Mononuclear cell (primary cell): ENCODE measurements around the gene GABBR2. TPM values are rescaled to one million over a fixed set of nuclear protein-coding genes. Genes with fewer than 3 reads are reported as not detected.

Experiments
- H3K27me3 ChIP-seq: 2 replicates; pipeline ENCODE4 v1.6.0; 2011; ENCODE audit warnings: low read length, control low read depth; ENCODE audit not compliant: insufficient read depth
- H3K4me1 ChIP-seq: 2 replicates; pipeline ENCODE4 v1.5.1; 2011; ENCODE audit warnings: mild to moderate bottlenecking, low read length, control low read depth; ENCODE audit not compliant: insufficient read depth
- H3K4me3 ChIP-seq: 2 replicates; pipeline ENCODE4 v1.5.1; 2011; ENCODE audit warnings: mild to moderate bottlenecking, low read length, moderate library complexity
- H3K9me3 ChIP-seq: 2 replicates; pipeline ENCODE4 v1.5.1; 2011; ENCODE audit warnings: low read depth, mild to moderate bottlenecking, control low read depth, low read length
- total RNA-seq: library from RNA; depleted of rRNA; stranded (reverse); fragments of >200 nt; gene quantifications from one replicate; pipeline ENCODE4 v1.2.3, GENCODE V29; 2012

Gene GABBR2
- total RNA-seq, 1 donor = under 0.01 TPM

- Histone ChIP-seq H3K27me3 (no peaks in the 10 kb centered on the region), H3K9me3 (no peaks in the 10 kb centered on the region), H3K4me3 (no peak overlapping the region), H3K4me1 (no peaks in the 10 kb centered on the region)
Measured at GRCh38 chr9:98432134-98432533, 276.6 kb downstream of the GABBR2 start.

DNA sequence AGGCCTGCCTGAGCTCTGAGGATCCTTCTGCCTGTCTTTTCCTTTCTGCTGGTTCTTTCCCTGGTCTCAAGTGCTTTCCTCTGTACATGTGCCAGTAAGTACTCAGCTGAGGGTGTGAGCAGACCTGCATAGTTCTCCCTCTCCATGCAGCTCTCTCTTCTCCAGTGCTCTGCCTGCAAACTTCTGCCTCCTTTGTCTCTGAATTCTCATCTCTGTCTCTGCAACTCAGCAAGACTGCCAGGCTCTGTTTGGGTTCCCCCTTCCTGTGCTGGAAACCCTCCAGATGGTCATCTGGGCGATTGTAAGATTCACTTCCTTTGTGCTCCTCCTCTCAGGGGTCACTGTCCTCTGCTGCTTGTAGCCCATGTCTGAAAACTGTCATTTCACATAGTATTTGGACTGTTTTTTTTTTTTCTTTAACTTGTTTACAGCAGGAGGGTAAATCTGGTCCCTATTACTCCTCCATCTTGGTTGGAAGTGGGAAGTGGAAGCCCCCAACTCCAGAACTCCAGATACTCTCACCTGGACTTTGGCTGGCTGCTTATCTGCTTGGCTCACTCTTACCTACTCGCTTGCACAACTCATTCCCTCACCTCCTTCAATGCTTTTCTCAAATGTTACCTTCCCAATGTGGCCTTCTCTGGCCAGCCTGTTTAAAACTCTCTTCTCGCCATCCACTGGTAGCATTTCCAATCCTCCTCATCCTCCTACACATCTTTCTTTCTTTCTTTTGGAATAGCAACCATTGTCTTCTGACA is 278.0 kb downstream of the GABBR2 start:
- Histone ChIP-seq H3K27me3 (no peaks in the 10 kb centered on the region), H3K9me3 (no peaks in the 10 kb centered on the region), H3K4me3 (no peak overlapping the region), H3K4me1 (no peaks in the 10 kb centered on the region)

DNA sequence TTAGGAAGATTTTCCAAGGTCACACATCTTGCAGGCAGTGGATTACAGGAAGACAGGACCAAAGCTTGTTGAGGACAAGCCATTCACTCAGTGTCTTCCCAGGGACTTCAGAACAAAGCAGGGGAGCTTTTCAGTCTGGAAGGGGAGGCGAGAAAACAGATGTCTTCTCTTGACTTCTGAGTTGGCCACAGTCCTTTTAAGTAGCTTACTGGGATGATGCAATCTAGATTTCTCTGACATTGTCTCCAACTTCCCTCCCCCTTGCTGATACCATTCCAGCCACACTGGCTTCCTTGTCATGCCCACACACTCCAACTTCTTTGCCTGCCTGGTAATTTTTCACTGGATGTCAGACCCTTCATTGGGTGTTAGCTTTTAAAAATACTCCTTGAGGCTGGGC is 279.1 kb downstream of the GABBR2 start:
- Histone ChIP-seq H3K4me1 (no peaks in the 10 kb centered on the region), H3K27me3 (no peaks in the 10 kb centered on the region), H3K4me3 (no peak overlapping the region), H3K9me3 (no peaks in the 10 kb centered on the region)

GRCh38 chr9:98428454-98428853 is 280.3 kb downstream of the GABBR2 start:
- Histone ChIP-seq H3K4me1 (no peaks in the 10 kb centered on the region), H3K27me3 (no peaks in the 10 kb centered on the region), H3K9me3 (no peaks in the 10 kb centered on the region), H3K4me3 (no peak overlapping the region)

- Histone ChIP-seq H3K9me3 (no peaks in the 10 kb centered on the region), H3K27me3 (no peaks in the 10 kb centered on the region), H3K4me3 (no peak overlapping the region), H3K4me1 (no peaks in the 10 kb centered on the region)
Measured at GRCh38 chr9:98427491-98427890, 281.2 kb downstream of the GABBR2 start.

GRCh38 chr9:98425079-98425478 is 283.7 kb downstream of the GABBR2 start:
- Histone ChIP-seq H3K27me3 (no peaks in the 10 kb centered on the region), H3K4me1 (no peaks in the 10 kb centered on the region)

DNA sequence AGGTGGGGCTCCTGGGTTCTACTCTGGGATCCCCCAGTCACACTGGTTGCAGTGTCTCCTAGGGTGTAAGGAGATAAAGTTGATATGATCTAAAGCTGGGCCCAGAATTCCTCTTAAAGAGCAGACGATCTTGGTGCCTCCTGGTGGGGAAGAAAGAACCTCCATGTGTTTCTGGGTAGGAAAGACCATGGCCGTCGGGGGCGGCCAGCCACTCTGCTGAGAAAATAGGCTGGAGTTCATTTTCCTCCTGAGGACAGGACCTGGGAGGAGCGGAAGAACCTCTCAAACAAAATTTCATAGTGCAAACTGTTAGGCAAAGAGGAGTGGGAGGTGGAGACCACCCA is 289.5 kb downstream of the GABBR2 start:
- Histone ChIP-seq H3K9me3 (no peaks in the 10 kb centered on the region), H3K4me1 (no peaks in the 10 kb centered on the region), H3K27me3 (no peaks in the 10 kb centered on the region), H3K4me3 (no peak overlapping the region)

More at GRCh38 chr9:98425079-98425478, 283.7 kb downstream of the GABBR2 start:
- Histone ChIP-seq H3K4me3 (no peak overlapping the region), H3K9me3 (no peaks in the 10 kb centered on the region)

GRCh38 chr9:98418578-98419259 is 290.0 kb downstream of the GABBR2 start:
- no peak overlapping the region for H3K4me3 ChIP-seq
- H3K27me3 ChIP-seq = no peaks in the 10 kb centered on the region
- H3K9me3 ChIP-seq = no peaks in the 10 kb centered on the region
- H3K4me1 ChIP-seq = no peaks in the 10 kb centered on the region

DNA sequence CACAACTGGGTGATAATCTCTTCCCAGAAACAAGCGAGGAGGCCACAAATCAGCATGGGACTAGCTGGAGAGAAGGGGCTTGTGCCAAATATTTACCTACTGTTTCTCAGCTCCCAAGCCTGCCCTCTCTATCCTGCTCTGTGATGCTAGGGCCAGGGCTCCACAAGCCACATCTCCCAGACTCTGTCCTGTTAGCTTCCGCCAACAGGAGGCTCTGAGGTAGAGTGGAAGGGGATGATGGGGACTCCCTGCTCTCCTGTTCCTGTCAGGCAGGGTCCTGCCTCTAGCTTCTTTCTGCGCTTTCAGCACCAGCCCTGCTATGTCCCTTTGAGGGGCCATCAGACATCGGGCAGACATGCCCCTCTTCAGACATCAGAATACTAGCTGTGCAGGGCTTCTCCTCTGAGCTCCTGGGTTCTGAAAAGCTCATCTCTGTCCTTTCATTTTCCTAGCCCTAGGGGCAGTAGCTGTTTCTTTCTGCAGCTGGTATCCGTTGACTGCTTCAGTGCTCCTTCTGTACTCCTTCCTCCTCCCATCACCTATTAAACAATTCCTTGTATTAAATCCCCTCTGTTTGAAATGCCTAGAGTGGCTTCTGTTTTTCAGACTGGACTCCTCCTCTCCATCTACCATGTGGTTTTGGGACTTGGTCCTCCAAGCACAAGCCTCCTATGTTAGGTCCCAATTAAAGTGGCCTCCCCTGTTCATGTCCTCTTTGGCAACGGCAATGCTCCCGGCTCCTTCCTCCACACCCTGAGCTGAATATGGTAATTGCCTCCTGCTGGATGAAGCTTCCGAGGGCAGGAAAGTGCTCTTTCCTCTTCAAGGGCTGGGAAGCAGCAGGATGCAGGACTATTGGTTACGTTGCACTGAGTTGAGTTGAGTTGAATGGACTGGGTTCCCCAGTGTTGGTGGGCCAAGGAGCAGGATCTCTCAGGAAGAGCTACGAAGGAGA is 292.2 kb downstream of the GABBR2 start:
- H3K9me3 ChIP-seq = no peaks in the 10 kb centered on the region
- H3K4me1 ChIP-seq = no peaks in the 10 kb centered on the region
- no peaks in the 10 kb centered on the region for H3K27me3 ChIP-seq
- no peak overlapping the region for H3K4me3 ChIP-seq

DNA sequence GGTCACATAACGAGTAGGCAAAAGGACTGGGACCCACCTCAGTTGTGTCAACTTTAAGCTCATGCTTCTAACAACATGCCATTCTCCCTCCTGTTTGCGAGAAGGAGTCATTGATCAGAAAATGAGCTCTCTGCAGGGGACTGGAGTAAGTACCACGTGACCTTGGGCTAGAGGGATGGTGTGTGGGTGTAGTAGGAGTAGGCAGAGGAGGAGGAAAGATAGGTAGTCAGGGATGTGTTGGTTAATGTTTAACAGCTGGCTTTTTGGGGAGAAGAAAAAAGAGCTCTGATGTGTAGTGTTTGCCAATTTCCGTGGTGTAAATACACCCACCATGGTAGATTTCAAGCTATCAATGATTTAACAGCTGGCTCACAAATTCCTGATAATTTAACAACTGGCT is 293.0 kb downstream of the GABBR2 start:
- Histone ChIP-seq H3K27me3 (no peaks in the 10 kb centered on the region), H3K9me3 (no peaks in the 10 kb centered on the region), H3K4me3 (no peak overlapping the region), H3K4me1 (no peaks in the 10 kb centered on the region)

GRCh38 chr9:98413084-98413483 is 295.7 kb downstream of the GABBR2 start:
- Histone ChIP-seq H3K4me3 (no peak overlapping the region), H3K27me3 (no peaks in the 10 kb centered on the region), H3K9me3 (no peaks in the 10 kb centered on the region), H3K4me1 (no peaks in the 10 kb centered on the region)

GRCh38 chr9:98412101-98412842 is 296.5 kb downstream of the GABBR2 start:
- no peak overlapping the region for H3K4me3 ChIP-seq
- H3K9me3 ChIP-seq = no peaks in the 10 kb centered on the region
- no peaks in the 10 kb centered on the region for H3K27me3 ChIP-seq
- H3K4me1 ChIP-seq = no peaks in the 10 kb centered on the region

DNA sequence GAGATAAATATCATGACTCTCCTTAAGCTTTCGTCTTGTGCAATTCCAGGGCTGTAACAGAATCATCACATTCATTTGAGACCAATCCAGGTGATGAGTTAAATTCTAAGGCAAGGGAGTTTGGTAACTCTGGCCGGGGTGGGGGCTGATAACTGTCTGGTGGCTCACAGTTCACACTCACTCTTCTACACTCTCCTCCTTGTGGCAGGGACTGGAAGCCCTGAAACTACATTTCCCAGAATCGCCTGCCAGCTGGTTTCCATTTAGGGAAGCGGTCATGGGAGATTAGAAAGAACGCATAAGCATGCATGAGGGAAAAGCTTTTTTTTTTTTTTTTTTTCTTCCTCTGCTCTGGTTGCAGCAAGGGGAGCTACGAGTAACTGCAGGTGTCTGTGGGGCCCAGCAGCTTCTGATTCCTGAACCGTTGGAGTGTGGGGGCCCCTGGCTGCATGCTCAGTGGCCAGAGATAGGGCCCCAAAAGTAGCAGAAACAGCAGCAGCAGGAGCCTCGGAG is 298.5 kb downstream of the GABBR2 start:
- H3K9me3 ChIP-seq = no peaks in the 10 kb centered on the region
- no peak overlapping the region for H3K4me3 ChIP-seq
- no peaks in the 10 kb centered on the region for H3K4me1 ChIP-seq
- H3K27me3 ChIP-seq = no peaks in the 10 kb centered on the region

DNA sequence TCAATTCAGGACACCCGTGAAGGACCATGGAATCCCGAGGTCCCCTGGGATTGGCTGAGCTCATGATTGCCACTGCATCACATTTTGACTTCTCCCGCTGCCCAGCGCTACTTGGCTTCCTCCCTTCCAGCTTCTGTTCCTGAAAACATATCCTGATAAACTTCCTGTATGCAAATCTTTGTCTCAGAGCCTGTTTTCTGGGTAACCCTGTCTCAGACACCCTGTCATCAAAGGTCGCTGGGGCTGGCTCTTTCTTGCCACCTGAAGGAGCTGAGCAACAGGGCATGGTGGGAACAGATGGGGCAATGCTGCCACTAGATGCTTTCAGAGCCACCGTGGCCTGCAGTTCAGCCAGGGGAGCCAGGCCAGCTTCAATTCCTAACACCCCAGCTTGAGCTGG is 299.0 kb downstream of the GABBR2 start:
- no peaks in the 10 kb centered on the region for H3K4me1 ChIP-seq
- no peaks in the 10 kb centered on the region for H3K27me3 ChIP-seq
- H3K9me3 ChIP-seq = no peaks in the 10 kb centered on the region
- no peak overlapping the region for H3K4me3 ChIP-seq
